ENCODE measurements around the gene MICU2. TPM values are rescaled to one million over a fixed set of nuclear protein-coding genes. Genes with fewer than 3 reads are reported as not detected.

Gene MICU2
- total RNA-seq, 4 donors from 2014 or later, result 31.6 to 39.5 (median 36.0) TPM

DNA sequence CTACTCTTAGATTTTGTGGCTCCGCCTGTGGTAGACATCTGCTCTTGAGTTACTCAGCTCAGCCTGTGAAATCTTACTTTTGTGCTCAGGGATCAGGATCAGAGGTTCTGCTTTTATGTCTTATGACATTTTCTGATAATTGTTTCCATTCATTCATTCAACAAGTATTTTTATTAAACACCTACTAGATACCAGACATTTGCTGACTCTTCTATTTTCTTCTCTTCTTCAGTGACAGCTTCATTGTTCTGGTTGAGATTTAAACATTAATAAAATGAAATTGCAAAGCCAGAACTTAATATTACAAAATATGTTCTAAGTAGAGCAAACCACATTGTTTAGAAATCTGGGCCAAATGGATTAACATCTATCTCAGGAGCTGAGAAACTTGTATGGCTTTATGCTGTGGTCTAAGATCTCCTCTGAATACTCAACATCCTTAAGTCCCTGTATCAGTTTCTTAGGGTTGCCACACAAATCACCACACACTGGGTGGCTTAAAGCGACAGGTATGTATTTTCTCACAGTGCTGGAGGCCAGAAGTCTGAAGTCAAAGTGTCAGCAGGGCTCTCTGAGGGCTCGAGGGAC is 15.8 kb upstream of the MICU2 start:
- Histone ChIP-seq H3K4me1 (no peaks in the 10 kb centered on the region), H3K27ac (replicated peaks in 1 of 4) (no peak overlapping the region), H3K36me3 (no peaks in the 10 kb centered on the region), H3K9me3 (no peaks in the 10 kb centered on the region), H3K27me3 (peaks cover 0 to 15% (median 2%) of the 10 kb centered on the region in 4 donors), H3K4me3 (no peak overlapping the region)
- TF ChIP-seq POLR2A (IDR thresholded peaks at IDR 0.05; ENCODE audit: low read depth) (no peak), POLR2AphosphoS5 (IDR thresholded peaks at IDR 0.05) (no peak), EP300 (IDR thresholded peaks at IDR 0.05) (no peak)
- TF ChIP-seq, protein P1, sequence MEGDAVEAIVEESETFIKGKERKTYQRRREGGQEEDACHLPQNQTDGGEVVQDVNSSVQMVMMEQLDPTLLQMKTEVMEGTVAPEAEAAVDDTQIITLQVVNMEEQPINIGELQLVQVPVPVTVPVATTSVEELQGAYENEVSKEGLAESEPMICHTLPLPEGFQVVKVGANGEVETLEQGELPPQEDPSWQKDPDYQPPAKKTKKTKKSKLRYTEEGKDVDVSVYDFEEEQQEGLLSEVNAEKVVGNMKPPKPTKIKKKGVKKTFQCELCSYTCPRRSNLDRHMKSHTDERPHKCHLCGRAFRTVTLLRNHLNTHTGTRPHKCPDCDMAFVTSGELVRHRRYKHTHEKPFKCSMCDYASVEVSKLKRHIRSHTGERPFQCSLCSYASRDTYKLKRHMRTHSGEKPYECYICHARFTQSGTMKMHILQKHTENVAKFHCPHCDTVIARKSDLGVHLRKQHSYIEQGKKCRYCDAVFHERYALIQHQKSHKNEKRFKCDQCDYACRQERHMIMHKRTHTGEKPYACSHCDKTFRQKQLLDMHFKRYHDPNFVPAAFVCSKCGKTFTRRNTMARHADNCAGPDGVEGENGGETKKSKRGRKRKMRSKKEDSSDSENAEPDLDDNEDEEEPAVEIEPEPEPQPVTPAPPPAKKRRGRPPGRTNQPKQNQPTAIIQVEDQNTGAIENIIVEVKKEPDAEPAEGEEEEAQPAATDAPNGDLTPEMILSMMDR (IDR thresholded peaks at IDR 0.05), result no peak
- intact Hi-C loops (cut with DNase I), result no loop called here
- WGBS, result 59% methylated on average over 3 of the region's 3 CpGs
- DNase-seq (ENCODE audit: extremely low spot score), result no peak

DNA sequence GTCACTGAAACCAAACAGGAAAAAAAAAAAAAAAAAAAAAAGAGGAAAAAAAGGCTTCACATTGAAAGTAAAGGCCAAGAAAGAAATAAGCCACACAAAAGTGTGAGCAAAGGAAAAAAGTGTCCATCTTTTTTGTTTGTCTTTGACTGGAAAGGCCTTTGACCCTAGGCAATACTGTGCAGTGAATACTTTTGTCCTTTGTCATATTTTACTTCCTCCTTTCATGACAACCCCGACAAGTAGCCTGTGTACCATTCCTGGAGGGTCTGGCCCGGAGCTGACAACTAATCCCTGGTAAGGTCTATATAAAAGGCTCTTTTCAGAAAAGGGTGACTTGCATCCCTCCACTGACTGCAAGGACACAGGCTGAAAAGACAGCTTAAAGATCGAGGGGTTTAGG is 12.9 kb upstream of the MICU2 start:
- no peaks in the 10 kb centered on the region for H3K9me3 ChIP-seq
- no peak overlapping the region for H3K4me3 ChIP-seq
- no peaks in the 10 kb centered on the region for H3K36me3 ChIP-seq
- no peak overlapping the region for H3K27ac ChIP-seq (replicated peaks in 1 of 4)
- DNase-seq (ENCODE audit: extremely low spot score), result no peak
- 63% methylated on average over 3 of the region's 3 CpGs for WGBS
- no peaks in the 10 kb centered on the region for H3K4me1 ChIP-seq
- intact Hi-C loops (cut with DNase I), result no loop called here
- H3K27me3 ChIP-seq, result peaks cover 0 to 19% (median 2%) of the 10 kb centered on the region in 4 donors
- TF ChIP-seq, protein P1 (IDR thresholded peaks at IDR 0.05), result no peak
- no peak for TF ChIP-seq EP300 (IDR thresholded peaks at IDR 0.05)
- no peak for TF ChIP-seq POLR2A (IDR thresholded peaks at IDR 0.05; ENCODE audit: low read depth)
- no peak for TF ChIP-seq POLR2AphosphoS5 (IDR thresholded peaks at IDR 0.05)

- intact Hi-C loops (cut with DNase I), result no loop called here
- TF ChIP-seq, protein P1 (IDR thresholded peaks at IDR 0.05), result no peak
- no peak for TF ChIP-seq EP300 (IDR thresholded peaks at IDR 0.05)
- TF ChIP-seq POLR2AphosphoS5 (IDR thresholded peaks at IDR 0.05), result no peak
- TF ChIP-seq POLR2A (IDR thresholded peaks at IDR 0.05; ENCODE audit: low read depth), result no peak
- H3K36me3 ChIP-seq, result no peaks in the 10 kb centered on the region
- no peaks in the 10 kb centered on the region for H3K9me3 ChIP-seq
- 88% methylated on average over 5 of the region's 5 CpGs for WGBS
- H3K4me1 ChIP-seq, result no peaks in the 10 kb centered on the region
- no peak for DNase-seq (ENCODE audit: extremely low spot score)
- H3K27ac ChIP-seq (replicated peaks in 1 of 4), result no peak overlapping the region
- no peak overlapping the region for H3K4me3 ChIP-seq
- peaks cover 0 to 19% (median 2%) of the 10 kb centered on the region in 4 donors for H3K27me3 ChIP-seq
These were observed 12.4 kb upstream of the MICU2 start for GRCh38 chr13:21616205-21616866.

DNA sequence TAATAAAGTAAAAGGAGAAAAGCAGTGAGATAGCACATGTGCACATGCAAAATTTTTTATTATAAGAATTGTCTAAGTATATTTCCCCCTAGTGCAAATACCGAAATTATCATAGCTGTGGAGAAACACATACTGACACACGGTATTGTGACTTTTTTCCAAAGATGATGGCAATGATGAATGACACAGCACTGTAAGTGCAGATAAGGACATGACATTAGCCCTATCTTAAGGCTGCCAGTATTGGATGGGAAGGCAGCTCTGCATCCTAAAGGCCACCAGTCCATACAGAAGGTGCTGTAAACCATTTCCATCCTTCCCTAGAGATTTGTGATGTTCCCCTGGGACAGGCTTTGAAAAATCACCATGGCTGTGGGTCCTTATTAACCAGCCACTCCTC is 11.5 kb upstream of the MICU2 start:
- Histone ChIP-seq H3K4me1 (no peaks in the 10 kb centered on the region), H3K9me3 (no peaks in the 10 kb centered on the region), H3K36me3 (no peaks in the 10 kb centered on the region), H3K27me3 (peaks cover 0 to 23% (median 2%) of the 10 kb centered on the region in 4 donors), H3K4me3 (no peak overlapping the region), H3K27ac (replicated peaks in 1 of 4) (no peak overlapping the region)
- WGBS, result 78% methylated on average over 2 of the region's 2 CpGs
- TF ChIP-seq POLR2AphosphoS5 (IDR thresholded peaks at IDR 0.05) (no peak), EP300 (IDR thresholded peaks at IDR 0.05) (no peak), POLR2A (IDR thresholded peaks at IDR 0.05; ENCODE audit: low read depth) (no peak)
- TF ChIP-seq, protein P1 (IDR thresholded peaks at IDR 0.05), result no peak
- intact Hi-C loops (cut with DNase I), result no loop called here
- DNase-seq (ENCODE audit: extremely low spot score), result no peak
